Erythroblast (primary cell): ENCODE data around the gene NTRK2.

Experiments used
- GATA1 ChIP-seq: IDR thresholded peaks from 2 replicates; pipeline ENCODE4 v1.6.1; 2011; ENCODE audit warnings: low read depth, mild to moderate bottlenecking, control low read depth, low read length, moderate library complexity
- POLR2A ChIP-seq: IDR thresholded peaks from 2 replicates; pipeline ENCODE4 v1.6.1; 2011; ENCODE audit warnings: mild to moderate bottlenecking, low read length

GRCh38 chr9:85042981-85043647 is 373.6 kb downstream of the NTRK2 start:
- TF ChIP-seq POLR2A = no peak
- TF ChIP-seq GATA1 = no peak
